HepG2 (cell line): ENCODE results near the gene BLMH. TPM values are rescaled to one million over a fixed set of nuclear protein-coding genes. Genes with fewer than 3 reads are reported as not detected.

Source experiments
- DNMT3B ChIP-seq: conservative IDR thresholded peaks from 2 replicates; pipeline ENCODE4 v1.6.1; 2016; ENCODE audit warnings: missing biosample characterization, control low read depth
- GATAD1 ChIP-seq: IDR thresholded peaks from 2 replicates; pipeline ENCODE4 v1.6.1; 2016; ENCODE audit warnings: missing genetic modification reagents, missing compliant biosample characterization
- KDM3A ChIP-seq: IDR thresholded peaks from 2 replicates; pipeline ENCODE4 v1.6.1; 2018; ENCODE audit warnings: low read depth, missing compliant biosample characterization
- NAIF1 ChIP-seq: sonication (generic); formaldehyde crosslinking; IDR thresholded peaks from 2 replicates; pipeline ENCODE4 v1.5.0; 2020; ENCODE audit warnings: mild to moderate bottlenecking, missing genetic modification reagents, borderline replicate concordance
- POGZ ChIP-seq: sonication (generic); formaldehyde crosslinking; IDR thresholded peaks from 2 replicates; pipeline ENCODE4 v1.4.0; 2020; ENCODE audit warnings: mild to moderate bottlenecking, missing genetic modification reagents
- RFXANK ChIP-seq: IDR thresholded peaks from 2 replicates; pipeline ENCODE4 v1.6.1; 2016
- TBX3 ChIP-seq: fragments of 450-650 bp; IDR thresholded peaks from 2 replicates; pipeline ENCODE4 v1.6.1; 2017; ENCODE audit warnings: antibody characterized with exemption, mild to moderate bottlenecking, inconsistent platforms, borderline replicate concordance
- ZBED4 ChIP-seq: sonication (generic); formaldehyde crosslinking; IDR thresholded peaks from 2 replicates; pipeline ENCODE4 v1.4.0; 2020; ENCODE audit warnings: missing genetic modification reagents, borderline replicate concordance
- ZNF264 ChIP-seq: sonication (generic); formaldehyde crosslinking; IDR thresholded peaks from 2 replicates; pipeline ENCODE4 v1.4.0; 2020; ENCODE audit warnings: missing genetic modification reagents
- ZNF350 ChIP-seq: sonication (generic); formaldehyde crosslinking; IDR thresholded peaks from 2 replicates; pipeline ENCODE4 v1.4.0; 2020; ENCODE audit warnings: mild to moderate bottlenecking, low read depth, missing genetic modification reagents, borderline replicate concordance
- ZNF569 ChIP-seq: sonication (generic); formaldehyde crosslinking; IDR thresholded peaks from 2 replicates; pipeline ENCODE4 v1.5.0; 2020; ENCODE audit warnings: mild to moderate bottlenecking, missing genetic modification reagents, moderate library complexity, borderline replicate concordance
- polyA plus RNA-seq, 8 experiments: library from polyadenylated mRNA; depleted of rRNA in 3 of 8; stranded (reverse) in 7 of 8; unstranded in 1 of 8; fragments of >200 nt; fragmentation: Illumina TruSeq in 4 of 8; extraction: Trizol in 4 of 8; gene quantifications; 2 replicates each; pipeline versions ENCODE4 v1.2.1 to v1.2.3, GENCODE V29; 2011 to 2016; ENCODE audit warnings: low read depth in 4 of 8, missing spikeins in 1 of 8, mixed read lengths in 1 of 8; ENCODE audit not compliant: insufficient read depth in 1 of 8
- total RNA-seq, 5 experiments: library from RNA; depleted of rRNA; stranded (reverse); fragments of >200 nt; fragmentation: Illumina TruSeq; extraction: Trizol; gene quantifications; 2 replicates each; pipeline ENCODE4 v1.2.3, GENCODE V29; 2016; ENCODE audit warnings: low read depth in 1 of 5
- TF ChIP-seq, protein P1 (sequence below): sonication (generic); formaldehyde crosslinking; IDR thresholded peaks from 2 replicates; pipeline ENCODE4 v1.5.0; 2020; ENCODE audit warnings: mild to moderate bottlenecking, missing genetic modification reagents, borderline replicate concordance
- TF ChIP-seq, protein P2 (sequence below): sonication (generic); formaldehyde crosslinking; conservative IDR thresholded peaks from 2 replicates; pipeline ENCODE4 v1.8.0; 2022; ENCODE audit warnings: mild to moderate bottlenecking, moderate library complexity, missing genetic modification reagents
- TF ChIP-seq, protein P3 (sequence below): sonication (generic); formaldehyde crosslinking; IDR thresholded peaks from 2 replicates; pipeline ENCODE4 v1.8.1; 2023; ENCODE audit warnings: mild to moderate bottlenecking, moderate library complexity, missing genetic modification reagents

BLMH gene
- total and polyA plus RNA-seq, 2 of the 13 experiments (the other 11 are each of a cell fraction or from before 2014, with no cell fraction given): 12.1 to 41.0 TPM

DNA sequence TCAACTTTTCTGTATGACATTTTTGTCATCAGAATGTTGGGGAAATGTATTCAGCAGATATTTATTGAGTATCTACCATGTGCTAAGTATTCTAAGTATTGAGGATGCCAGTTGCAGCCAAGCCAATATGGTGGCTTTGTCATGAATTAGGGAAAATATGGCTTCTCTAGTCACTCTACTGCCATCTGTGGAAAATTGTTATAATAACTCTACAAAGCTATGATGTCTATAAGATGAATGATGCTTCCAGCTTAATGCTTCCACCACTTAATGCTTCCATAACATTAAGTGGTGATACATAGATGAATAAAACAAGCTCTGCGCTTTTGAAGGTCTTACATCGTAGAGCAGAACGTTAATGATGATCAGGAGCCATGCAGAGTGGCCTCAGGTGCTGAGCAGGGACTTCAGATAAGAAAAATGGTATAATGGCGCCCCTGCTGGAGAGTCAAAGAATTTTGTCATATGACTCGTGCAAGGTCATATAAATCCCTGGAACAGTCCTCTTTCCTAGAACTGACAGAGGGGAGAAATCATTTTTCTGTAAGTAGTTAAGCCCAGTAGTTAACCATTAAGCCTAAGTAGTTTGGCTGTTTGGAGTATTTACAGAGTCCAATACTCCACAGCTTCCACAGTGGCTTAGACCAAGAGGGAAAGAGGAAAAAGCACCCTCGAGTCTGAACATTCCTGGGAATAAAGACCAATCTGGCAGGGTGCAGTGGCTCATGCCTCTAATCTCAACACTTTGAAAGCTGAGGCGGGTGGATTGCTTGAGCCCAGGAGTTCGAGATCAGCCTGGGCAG, 44.8 kb upstream of the BLMH start (continued):
- TF ChIP-seq, protein P1, sequence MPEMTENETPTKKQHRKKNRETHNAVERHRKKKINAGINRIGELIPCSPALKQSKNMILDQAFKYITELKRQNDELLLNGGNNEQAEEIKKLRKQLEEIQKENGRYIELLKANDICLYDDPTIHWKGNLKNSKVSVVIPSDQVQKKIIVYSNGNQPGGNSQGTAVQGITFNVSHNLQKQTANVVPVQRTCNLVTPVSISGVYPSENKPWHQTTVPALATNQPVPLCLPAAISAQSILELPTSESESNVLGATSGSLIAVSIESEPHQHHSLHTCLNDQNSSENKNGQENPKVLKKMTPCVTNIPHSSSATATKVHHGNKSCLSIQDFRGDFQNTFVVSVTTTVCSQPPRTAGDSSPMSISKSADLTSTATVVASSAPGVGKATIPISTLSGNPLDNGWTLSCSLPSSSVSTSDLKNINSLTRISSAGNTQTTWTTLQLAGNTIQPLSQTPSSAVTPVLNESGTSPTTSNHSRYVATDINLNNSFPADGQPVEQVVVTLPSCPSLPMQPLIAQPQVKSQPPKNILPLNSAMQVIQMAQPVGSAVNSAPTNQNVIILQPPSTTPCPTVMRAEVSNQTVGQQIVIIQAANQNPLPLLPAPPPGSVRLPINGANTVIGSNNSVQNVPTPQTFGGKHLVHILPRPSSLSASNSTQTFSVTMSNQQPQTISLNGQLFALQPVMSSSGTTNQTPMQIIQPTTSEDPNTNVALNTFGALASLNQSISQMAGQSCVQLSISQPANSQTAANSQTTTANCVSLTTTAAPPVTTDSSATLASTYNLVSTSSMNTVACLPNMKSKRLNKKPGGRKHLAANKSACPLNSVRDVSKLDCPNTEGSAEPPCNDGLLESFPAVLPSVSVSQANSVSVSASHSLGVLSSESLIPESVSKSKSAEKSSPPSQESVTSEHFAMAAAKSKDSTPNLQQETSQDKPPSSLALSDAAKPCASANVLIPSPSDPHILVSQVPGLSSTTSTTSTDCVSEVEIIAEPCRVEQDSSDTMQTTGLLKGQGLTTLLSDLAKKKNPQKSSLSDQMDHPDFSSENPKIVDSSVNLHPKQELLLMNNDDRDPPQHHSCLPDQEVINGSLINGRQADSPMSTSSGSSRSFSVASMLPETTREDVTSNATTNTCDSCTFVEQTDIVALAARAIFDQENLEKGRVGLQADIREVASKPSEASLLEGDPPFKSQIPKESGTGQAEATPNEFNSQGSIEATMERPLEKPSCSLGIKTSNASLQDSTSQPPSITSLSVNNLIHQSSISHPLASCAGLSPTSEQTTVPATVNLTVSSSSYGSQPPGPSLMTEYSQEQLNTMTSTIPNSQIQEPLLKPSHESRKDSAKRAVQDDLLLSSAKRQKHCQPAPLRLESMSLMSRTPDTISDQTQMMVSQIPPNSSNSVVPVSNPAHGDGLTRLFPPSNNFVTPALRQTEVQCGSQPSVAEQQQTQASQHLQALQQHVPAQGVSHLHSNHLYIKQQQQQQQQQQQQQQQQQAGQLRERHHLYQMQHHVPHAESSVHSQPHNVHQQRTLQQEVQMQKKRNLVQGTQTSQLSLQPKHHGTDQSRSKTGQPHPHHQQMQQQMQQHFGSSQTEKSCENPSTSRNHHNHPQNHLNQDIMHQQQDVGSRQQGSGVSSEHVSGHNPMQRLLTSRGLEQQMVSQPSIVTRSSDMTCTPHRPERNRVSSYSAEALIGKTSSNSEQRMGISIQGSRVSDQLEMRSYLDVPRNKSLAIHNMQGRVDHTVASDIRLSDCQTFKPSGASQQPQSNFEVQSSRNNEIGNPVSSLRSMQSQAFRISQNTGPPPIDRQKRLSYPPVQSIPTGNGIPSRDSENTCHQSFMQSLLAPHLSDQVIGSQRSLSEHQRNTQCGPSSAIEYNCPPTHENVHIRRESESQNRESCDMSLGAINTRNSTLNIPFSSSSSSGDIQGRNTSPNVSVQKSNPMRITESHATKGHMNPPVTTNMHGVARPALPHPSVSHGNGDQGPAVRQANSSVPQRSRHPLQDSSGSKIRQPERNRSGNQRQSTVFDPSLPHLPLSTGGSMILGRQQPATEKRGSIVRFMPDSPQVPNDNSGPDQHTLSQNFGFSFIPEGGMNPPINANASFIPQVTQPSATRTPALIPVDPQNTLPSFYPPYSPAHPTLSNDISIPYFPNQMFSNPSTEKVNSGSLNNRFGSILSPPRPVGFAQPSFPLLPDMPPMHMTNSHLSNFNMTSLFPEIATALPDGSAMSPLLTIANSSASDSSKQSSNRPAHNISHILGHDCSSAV (CRISPR knock-in tag): no peak
- no peak for TF ChIP-seq ZNF264 (CRISPR knock-in tag)
- no peak for TF ChIP-seq ZNF350 (CRISPR knock-in tag)
- TF ChIP-seq RFXANK (CRISPR knock-in tag): peak; percentile 39; the same call in 1 of the 2 replicates
- TF ChIP-seq, protein P2, sequence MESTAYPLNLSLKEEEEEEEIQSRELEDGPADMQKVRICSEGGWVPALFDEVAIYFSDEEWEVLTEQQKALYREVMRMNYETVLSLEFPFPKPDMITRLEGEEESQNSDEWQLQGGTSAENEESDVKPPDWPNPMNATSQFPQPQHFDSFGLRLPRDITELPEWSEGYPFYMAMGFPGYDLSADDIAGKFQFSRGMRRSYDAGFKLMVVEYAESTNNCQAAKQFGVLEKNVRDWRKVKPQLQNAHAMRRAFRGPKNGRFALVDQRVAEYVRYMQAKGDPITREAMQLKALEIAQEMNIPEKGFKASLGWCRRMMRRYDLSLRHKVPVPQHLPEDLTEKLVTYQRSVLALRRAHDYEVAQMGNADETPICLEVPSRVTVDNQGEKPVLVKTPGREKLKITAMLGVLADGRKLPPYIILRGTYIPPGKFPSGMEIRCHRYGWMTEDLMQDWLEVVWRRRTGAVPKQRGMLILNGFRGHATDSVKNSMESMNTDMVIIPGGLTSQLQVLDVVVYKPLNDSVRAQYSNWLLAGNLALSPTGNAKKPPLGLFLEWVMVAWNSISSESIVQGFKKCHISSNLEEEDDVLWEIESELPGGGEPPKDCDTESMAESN (CRISPR knock-in tag): no peak
- TF ChIP-seq GATAD1 (CRISPR knock-in tag): no peak; the same call in 1 of the 2 replicates
- TF ChIP-seq ZNF569 (CRISPR knock-in tag): no peak
- no peak for TF ChIP-seq DNMT3B (CRISPR knock-in tag)
- no peak for TF ChIP-seq KDM3A (CRISPR knock-in tag)
- TF ChIP-seq NAIF1: no peak
- TF ChIP-seq POGZ (CRISPR knock-in tag): peak; percentile 72
- TF ChIP-seq, protein P3, sequence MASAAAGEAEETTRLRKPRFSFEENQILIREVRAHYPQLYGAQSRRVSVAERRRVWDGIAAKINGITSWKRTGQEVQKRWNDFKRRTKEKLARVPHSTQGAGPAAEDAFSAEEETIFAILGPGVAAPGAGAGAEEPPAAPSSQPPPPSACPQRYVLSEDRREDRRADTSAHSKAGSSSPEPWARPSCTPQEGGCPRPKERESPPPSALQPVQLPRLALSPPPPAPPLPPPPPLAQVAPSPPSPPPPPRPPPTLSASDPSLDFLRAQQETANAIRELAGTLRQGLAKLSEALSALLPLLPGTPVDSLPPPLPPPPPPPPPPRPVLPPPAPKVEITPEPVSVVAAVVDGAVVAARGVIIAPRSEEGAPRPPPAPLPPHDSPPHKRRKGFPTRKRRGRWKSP (CRISPR knock-in tag): no peak
- no peak for TF ChIP-seq TBX3
- TF ChIP-seq ZBED4 (CRISPR knock-in tag): no peak
